HUDEP-2 (cell line): ENCODE measurements around the gene LCMT2.
"Not testable (repeated sequence)": the region's sequence is repeated elsewhere in the genome, so short reads cannot be mapped to it uniquely, and the experiment has no call there.

Source experiments
- DNase-seq, 76 experiments: peaks; one replicate each; lab custom pipeline; 2025; ENCODE audit not compliant: unreplicated experiment in 76 of 76; lab: John Stamatoyannopoulos, UW

Gene LCMT2

GRCh38 chr15:43316971-43317346 lies 13.4 kb downstream of the LCMT2 start:
- no peak for DNase-seq

- no peak for DNase-seq
These were observed 14.1 kb downstream of the LCMT2 start for GRCh38 chr15:43316016-43316970.

DNA sequence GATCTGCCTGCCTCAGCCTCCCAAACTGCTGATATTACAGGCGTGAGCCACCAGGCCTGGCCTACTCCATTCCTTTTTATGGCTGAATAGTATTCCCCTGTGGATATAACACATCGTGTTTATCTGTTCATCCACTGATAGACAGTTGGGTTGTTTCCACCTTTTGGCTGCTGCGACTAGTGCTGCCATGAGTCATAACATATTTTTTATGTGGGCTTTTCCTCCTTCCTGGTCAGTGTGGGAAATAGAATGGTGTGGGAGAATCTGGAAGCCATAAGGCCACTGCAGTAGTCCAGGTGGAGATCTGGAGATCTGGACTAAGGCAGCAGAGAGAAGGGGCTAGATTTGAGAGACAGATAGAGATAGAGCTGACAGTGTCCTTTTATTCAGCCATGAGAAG lies 16.2 kb downstream of the LCMT2 start:
- DNase-seq = no peak

GRCh38 chr15:43312378-43312777 lies 18.0 kb downstream of the LCMT2 start:
- DNase-seq = no peak

DNA sequence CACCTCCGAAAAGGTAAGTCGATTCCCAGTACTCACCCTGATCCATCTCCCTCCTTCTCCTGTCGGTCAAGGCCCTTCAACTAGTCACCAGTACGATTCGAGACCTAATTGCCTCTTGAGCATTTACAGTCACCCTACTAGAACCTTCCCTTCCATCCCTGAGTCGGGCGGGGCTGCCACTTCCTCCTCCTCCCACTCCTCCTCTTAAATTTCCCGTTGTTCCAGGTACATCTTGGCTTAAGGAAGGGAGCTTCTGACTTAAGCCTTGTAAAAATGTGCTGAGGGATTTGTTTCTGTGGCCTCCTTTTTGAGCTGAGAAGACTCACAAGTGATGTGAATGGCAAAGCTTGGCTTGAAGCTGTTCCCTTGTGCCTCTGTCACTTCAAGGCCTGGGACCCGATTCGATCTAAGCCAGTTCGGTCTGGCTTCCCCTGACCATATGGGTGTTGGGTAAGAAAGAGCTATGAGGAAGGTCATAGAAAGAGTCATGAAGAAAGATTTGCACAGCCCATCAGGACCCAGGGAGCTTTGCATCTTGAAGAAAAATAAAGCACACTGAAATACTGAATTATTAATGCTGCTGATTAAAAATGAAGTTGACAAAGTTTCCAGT lies 28.1 kb downstream of the LCMT2 start, which contains the start of gene TGM7:
TGM7 (minus strand) TSS at position 51 of the 613 bp plus-strand sequence.
- DNase-seq = no peak

- DNase-seq = no peak
These were observed 30.5 kb downstream of the LCMT2 start for GRCh38 chr15:43299884-43300283.

DNA sequence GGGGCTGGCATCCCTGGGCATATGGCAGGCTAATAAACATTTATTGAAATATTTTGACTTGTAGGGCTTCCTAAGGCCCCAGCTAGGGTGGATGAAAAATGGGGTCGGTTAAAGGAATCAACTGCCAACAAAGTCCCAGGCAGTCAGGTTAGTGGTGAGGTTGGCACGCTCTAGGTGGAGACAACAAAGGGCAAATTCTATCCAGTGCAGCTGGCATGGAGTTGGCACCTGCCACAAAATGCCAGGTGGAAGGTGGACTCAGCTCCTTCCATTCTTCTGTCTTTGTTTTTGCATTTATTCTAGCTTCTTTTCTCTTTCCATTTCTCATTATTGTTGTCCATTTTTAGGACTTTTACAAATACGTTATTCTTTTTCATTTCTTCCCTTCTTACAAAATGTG lies 31.0 kb downstream of the LCMT2 start:
- no peak for DNase-seq

DNA sequence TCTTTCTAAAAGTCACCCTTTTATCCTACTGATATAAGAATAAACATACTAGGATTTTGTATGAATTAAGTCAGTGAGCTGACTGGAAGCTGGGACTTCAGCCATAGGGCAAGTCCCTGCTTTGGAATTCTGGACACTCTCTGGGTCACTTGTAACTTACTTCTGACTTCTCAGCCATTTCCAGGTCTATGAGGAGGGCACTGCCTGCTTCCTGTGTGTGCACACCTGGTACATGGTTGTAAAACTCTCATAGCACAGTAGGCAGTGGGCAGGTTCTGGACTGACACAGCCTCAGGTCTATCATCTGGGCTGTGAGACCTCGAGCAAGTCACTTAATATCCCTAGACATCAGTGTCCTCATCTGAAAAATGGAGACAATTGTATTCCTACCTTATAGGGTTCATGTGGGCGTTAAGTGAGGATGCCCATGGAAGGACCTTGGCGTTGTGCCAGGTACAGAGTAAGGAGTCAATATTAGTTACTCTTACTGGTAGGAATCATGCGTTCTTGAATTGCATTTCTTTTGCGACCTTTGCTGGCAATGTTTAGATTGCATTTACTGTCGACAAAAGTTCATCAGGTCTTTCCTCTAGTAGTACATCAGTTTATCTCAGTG lies 36.2 kb downstream of the LCMT2 start:
- DNase-seq = no peak

GRCh38 chr15:43293432-43293831 lies 36.9 kb downstream of the LCMT2 start:
- peak in 1 of 76 experiments; percentile 20 for DNase-seq

GRCh38 chr15:43292375-43293078 lies 37.8 kb downstream of the LCMT2 start:
- DNase-seq = no peak

DNA sequence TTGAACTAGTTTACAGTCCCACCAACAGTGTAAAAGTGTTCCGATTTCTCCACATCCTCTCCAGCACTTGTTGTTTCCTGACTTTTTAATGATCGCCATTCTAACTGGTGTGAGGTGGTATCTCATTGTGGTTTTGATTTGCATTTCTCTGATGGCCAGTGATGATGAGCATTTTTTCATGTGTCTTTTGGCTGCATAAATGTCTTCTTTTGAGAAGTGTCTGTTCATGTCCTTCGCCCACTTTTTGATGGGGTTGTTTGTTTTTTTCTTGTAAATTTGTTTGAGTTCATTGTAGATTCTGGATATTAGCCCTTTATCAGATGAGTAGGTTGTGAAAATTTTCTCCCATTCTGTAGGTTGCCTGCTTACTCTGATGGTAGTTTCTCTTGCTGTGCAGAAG lies 40.7 kb downstream of the LCMT2 start:
- not testable (repeated sequence) for DNase-seq

GRCh38 chr15:43287254-43287653 lies 43.1 kb downstream of the LCMT2 start:
- no peak for DNase-seq

DNA sequence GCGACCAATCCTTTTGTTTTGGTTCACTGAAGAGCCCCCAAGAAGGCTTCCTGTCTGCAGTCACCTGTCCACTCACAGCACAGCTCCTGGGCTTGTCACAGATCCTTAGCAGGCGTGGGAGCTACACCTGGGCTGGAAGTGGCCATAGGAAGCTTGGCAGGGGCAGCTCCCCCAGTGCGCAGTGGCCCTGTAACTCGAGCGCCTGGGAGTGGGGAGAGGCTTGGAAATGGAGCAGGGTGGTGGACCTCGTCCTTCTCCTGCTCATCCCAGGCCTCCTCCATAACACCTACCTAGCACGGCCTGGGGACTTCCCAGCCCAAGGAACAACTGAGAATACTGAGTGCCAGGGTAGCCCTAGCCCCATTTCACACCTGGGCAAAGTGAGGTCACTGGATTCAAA lies 44.3 kb downstream of the LCMT2 start:
- no peak for DNase-seq

GRCh38 chr15:43285609-43286037 lies 44.8 kb downstream of the LCMT2 start:
- peak in 53 of 76 experiments; percentile 4 to 72 (median 43) for DNase-seq

DNA sequence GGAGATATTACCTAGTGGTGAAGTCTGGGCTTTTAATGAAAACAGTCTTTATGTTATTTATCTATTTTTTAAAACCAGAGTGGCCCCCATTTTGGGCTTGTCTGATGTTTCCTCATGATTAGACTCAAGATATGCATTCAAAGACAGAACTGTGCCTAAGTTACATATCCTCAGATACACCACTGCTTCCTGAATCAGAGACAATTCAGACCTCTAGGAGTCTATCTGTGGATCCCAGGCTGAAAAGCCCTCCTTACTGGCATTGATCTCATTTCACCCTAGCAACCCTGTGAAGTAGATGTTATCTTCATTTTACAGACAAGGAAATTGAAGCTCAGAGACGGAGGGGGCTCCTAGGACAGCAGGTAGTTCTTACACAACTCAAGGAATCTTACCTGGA lies 46.8 kb downstream of the LCMT2 start:
- no peak for DNase-seq

GRCh38 chr15:43281926-43282602 lies 48.3 kb downstream of the LCMT2 start:
- DNase-seq = no peak

GRCh38 chr15:43280996-43281395 lies 49.4 kb downstream of the LCMT2 start:
- DNase-seq = no peak

GRCh38 chr15:43279496-43279895 lies 50.9 kb downstream of the LCMT2 start:
- DNase-seq = no peak

DNA sequence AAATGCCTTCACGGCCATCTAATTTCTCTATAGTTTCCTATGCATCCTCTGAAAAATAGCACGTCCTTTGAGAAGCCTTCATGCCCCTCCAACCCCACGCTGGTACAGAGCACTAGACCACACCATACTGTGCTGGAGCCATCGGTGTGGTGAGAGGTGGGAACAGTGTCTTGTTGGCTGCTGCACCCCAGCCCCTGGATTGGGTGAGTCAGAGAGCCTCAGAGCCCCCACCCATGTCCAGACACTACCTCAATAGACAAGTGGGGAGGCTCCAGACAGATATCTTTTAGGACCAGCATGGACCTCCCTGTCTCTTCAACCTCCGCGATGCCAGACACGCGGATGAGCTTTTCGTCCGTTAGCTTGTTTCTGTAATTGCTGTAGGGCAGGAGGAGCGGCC lies 51.5 kb downstream of the LCMT2 start:
- no peak for DNase-seq

GRCh38 chr15:43277901-43278300 lies 52.5 kb downstream of the LCMT2 start:
- no peak for DNase-seq
